Aorta (tissue), 5 donors: ENCODE results near the gene FERMT1. TPM values are rescaled to one million over a fixed set of nuclear protein-coding genes. Genes with fewer than 3 reads are reported as not detected.

Source experiments
- ATAC-seq: fragments of 200-7000 bp; cut with Tn5 transposase; one replicate; pipeline ENCODE4 v1.9.1; 2022; ENCODE audit warnings: moderate library complexity; ENCODE audit not compliant: low FRiP score
- DNase-seq, 2 donors: peaks; one replicate each; pipeline ENCODE4 v3.0.0-alpha.2; 2020
- H3K27ac ChIP-seq, 2 donors: one replicate each; pipeline ENCODE4 v1.5.1; 2013; ENCODE audit warnings: low read length in 2 of 2, mild to moderate bottlenecking in 2 of 2, moderate library complexity in 2 of 2, control low read depth in 1 of 2, inconsistent platforms in 1 of 2, low read depth in 1 of 2
- H3K27me3 ChIP-seq, 2 donors: one replicate each; pipeline ENCODE4 v1.6.1; 2013; ENCODE audit warnings: control low read depth in 1 of 2, low read length in 1 of 2, mild to moderate bottlenecking in 1 of 2, moderate library complexity in 1 of 2; ENCODE audit not compliant: insufficient read depth in 2 of 2, control insufficient read depth in 1 of 2
- H3K36me3 ChIP-seq, 2 donors: one replicate each; pipeline ENCODE4 v1.6.1; 2013; ENCODE audit warnings: control low read depth in 1 of 2, low read length in 1 of 2, mild to moderate bottlenecking in 1 of 2; ENCODE audit not compliant: insufficient read depth in 2 of 2, control insufficient read depth in 1 of 2
- H3K4me1 ChIP-seq, 2 donors: one replicate each; pipeline ENCODE4 v1.6.1; 2013; ENCODE audit warnings: low read length in 2 of 2, control low read depth in 1 of 2, mild to moderate bottlenecking in 1 of 2, moderate library complexity in 1 of 2; ENCODE audit not compliant: insufficient read depth in 2 of 2, control insufficient read depth in 1 of 2
- H3K4me3 ChIP-seq, 2 donors: one replicate each; pipeline ENCODE4 v1.5.1; 2013; ENCODE audit warnings: low read length in 2 of 2, control low read depth in 1 of 2, mild to moderate bottlenecking in 1 of 2
- H3K9me3 ChIP-seq: one replicate; pipeline ENCODE4 v1.6.1; 2013; ENCODE audit warnings: mild to moderate bottlenecking, low read length; ENCODE audit not compliant: control insufficient read depth
- WGBS, 2 donors: extraction: QIAGEN DNeasy Blood & Tissue Kit; methylation state at CpG; one replicate each; pipeline ENCODE4 v1.1.7; 2013; 5-methylcytosine and 5-hydroxymethylcytosine counted together
- intact Hi-C, 2 donors: fragments of 100-400 bp; cut with DNase I; formaldehyde crosslinking; loops; one replicate each; pipeline versions ENCODE4 v1.14.2 to v1.15.0; 2022
- polyA plus RNA-seq, 2 donors: library from polyadenylated mRNA; stranded (reverse); fragments of 200-250 nt; gene quantifications; one replicate each; pipeline ENCODE4 v1.2.3, GENCODE V29; 2013
- total RNA-seq, 2 donors: library from RNA; stranded (reverse); fragmentation: NEBNext Ultra II Directional; extraction: Animal tissue kit (Norgen Biotek cat#: 25700); gene quantifications; one replicate each; pipeline ENCODE4 v1.2.1, GENCODE V29; 2021
- donor health status: healthy with polysubstance abuse.
- donor health status: Bipolar disorder and iron deficiency.
- donor health status: DM: no; HTN: no; CAD: no.
- donor health status: DM: no; HTN: no; CAD: no.
- donor health status: DM: yes; HTN: yes; CAD: no.

Gene FERMT1
- total and polyA plus RNA-seq, 4 donors, result 0.03 to 1.5 (median 0.76) TPM

GRCh38 chr20:6086868-6087267, 36.0 kb downstream of the FERMT1 start:
- Histone ChIP-seq H3K4me3 (no peak overlapping the region), H3K9me3 (no peaks in the 10 kb centered on the region), H3K36me3 (no peaks in the 10 kb centered on the region), H3K27ac (no peak overlapping the region), H3K4me1 (no peaks in the 10 kb centered on the region), H3K27me3 (no peaks in the 10 kb centered on the region)
- 41 to 92% methylated on average over 2 of the region's 2 CpGs for whole genome bisulfite sequencing, 2 donors
- ATAC-seq (no peak), DNase-seq (no peak)
- intact Hi-C loops, result no loop called here

- Histone ChIP-seq H3K4me3 (no peak overlapping the region), H3K27ac (no peak overlapping the region), H3K9me3 (no peaks in the 10 kb centered on the region), H3K36me3 (no peaks in the 10 kb centered on the region), H3K4me1 (no peaks in the 10 kb centered on the region), H3K27me3 (no peaks in the 10 kb centered on the region)
- intact Hi-C loops, result loop anchor here in 1 of 2 donors (5.0 kb wide), 1 partner anchor 557 kb away; no protein-coding TSS in a partner anchor
- no peak for ATAC-seq
- 77 to 84% methylated on average over 9 of the region's 9 CpGs for WGBS, 2 donors
- no peak for DNase-seq
Measured at GRCh38 chr20:6083926-6084325, 38.9 kb downstream of the FERMT1 start.

GRCh38 chr20:6081236-6081635, 41.6 kb downstream of the FERMT1 start:
- DNase-seq (no peak), ATAC-seq (no peak)
- no peaks in the 10 kb centered on the region for H3K36me3 ChIP-seq
- H3K4me3 ChIP-seq, result no peak overlapping the region
- H3K27me3 ChIP-seq, result no peaks in the 10 kb centered on the region
- no peaks in the 10 kb centered on the region for H3K4me1 ChIP-seq
- 0 to 11% methylated on average over 2 of the region's 2 CpGs for WGBS, 2 donors
- no peak overlapping the region for H3K27ac ChIP-seq
- H3K9me3 ChIP-seq, result no peaks in the 10 kb centered on the region
- intact Hi-C loops, result loop anchor here in 1 of 2 donors (5.0 kb wide), 1 partner anchor 554 kb away; no protein-coding TSS in a partner anchor

- WGBS, 2 donors, result 67 to 71% methylated on average over 2 of the region's 2 CpGs
- H3K27me3 ChIP-seq, result no peaks in the 10 kb centered on the region
- H3K4me3 ChIP-seq, result no peak overlapping the region
- no peaks in the 10 kb centered on the region for H3K36me3 ChIP-seq
- H3K9me3 ChIP-seq, result no peaks in the 10 kb centered on the region
- H3K4me1 ChIP-seq, result no peaks in the 10 kb centered on the region
- intact Hi-C loops, result loop anchor here (5.0 to 10.0 kb wide), 4 partner anchors 127 to 552 kb away; partner anchors contain the start of genes MCM8 (in 1 of the 2) and TRMT6 (in 1 of the 2)
- no peak for ATAC-seq
- DNase-seq, result no peak
- H3K27ac ChIP-seq, result no peak overlapping the region
Measured at GRCh38 chr20:6079016-6079415, 43.8 kb downstream of the FERMT1 start.

GRCh38 chr20:6075428-6076219, 47.2 kb downstream of the FERMT1 start:
- no peak overlapping the region for H3K27ac ChIP-seq
- no peak for DNase-seq
- WGBS, 2 donors, result 49 to 50% methylated on average over 8 of the region's 8 CpGs

DNA sequence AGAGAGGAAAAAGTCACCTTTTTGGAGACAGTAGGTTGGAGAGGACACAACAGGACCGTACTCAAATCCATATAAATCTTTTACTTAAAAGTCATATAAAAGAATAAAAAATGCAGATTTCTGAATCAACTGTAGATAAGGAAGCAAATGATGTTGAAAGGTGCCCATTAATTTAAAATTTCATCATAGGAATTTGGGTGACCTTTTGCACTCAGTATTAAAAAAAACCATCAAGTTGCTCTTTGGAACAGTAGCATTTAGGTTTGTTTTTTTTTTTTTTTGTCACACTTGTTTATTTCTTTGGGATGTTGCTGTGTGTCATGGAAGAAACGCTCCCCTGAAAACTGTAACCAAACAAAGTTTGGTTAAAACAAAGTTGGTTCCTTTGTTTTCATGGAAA, 48.0 kb downstream of the FERMT1 start:
- ATAC-seq (no peak), DNase-seq (no peak)
- Histone ChIP-seq H3K27me3 (no peaks in the 10 kb centered on the region), H3K36me3 (no peaks in the 10 kb centered on the region), H3K4me1 (no peaks in the 10 kb centered on the region), H3K4me3 (no peak overlapping the region), H3K27ac (no peak overlapping the region), H3K9me3 (no peaks in the 10 kb centered on the region)
- intact Hi-C loops, result loop anchor here (5.0 to 10.0 kb wide), 4 partner anchors 122 to 547 kb away; partner anchors contain the start of genes MCM8 (in 1 of the 2) and TRMT6 (in 1 of the 2)
- WGBS, 2 donors, result 79 to 81% methylated on average over 2 of the region's 2 CpGs

More at GRCh38 chr20:6075428-6076219, 47.2 kb downstream of the FERMT1 start:
- no peak for ATAC-seq
- intact Hi-C loops, result loop anchor here (5.0 to 10.0 kb wide), 4 partner anchors 123 to 548 kb away; partner anchors contain the start of genes MCM8 (in 1 of the 2) and TRMT6 (in 1 of the 2)
- Histone ChIP-seq H3K4me1 (no peaks in the 10 kb centered on the region), H3K27me3 (no peaks in the 10 kb centered on the region), H3K36me3 (no peaks in the 10 kb centered on the region), H3K4me3 (no peak overlapping the region), H3K9me3 (no peaks in the 10 kb centered on the region)

GRCh38 chr20:6074145-6074561, 48.7 kb downstream of the FERMT1 start:
- no peak for ATAC-seq
- no peaks in the 10 kb centered on the region for H3K4me1 ChIP-seq
- no peaks in the 10 kb centered on the region for H3K36me3 ChIP-seq
- H3K27me3 ChIP-seq, result no peaks in the 10 kb centered on the region
- intact Hi-C loops, result loop anchor here in 1 of 2 donors (10.0 kb wide), 1 partner anchor 289 kb away; no protein-coding TSS in a partner anchor
- no peak for DNase-seq
- WGBS, 2 donors, result 71 to 74% methylated on average over 2 of the region's 2 CpGs
- H3K9me3 ChIP-seq, result no peaks in the 10 kb centered on the region
- no peak overlapping the region for H3K27ac ChIP-seq
- H3K4me3 ChIP-seq, result no peak overlapping the region

DNA sequence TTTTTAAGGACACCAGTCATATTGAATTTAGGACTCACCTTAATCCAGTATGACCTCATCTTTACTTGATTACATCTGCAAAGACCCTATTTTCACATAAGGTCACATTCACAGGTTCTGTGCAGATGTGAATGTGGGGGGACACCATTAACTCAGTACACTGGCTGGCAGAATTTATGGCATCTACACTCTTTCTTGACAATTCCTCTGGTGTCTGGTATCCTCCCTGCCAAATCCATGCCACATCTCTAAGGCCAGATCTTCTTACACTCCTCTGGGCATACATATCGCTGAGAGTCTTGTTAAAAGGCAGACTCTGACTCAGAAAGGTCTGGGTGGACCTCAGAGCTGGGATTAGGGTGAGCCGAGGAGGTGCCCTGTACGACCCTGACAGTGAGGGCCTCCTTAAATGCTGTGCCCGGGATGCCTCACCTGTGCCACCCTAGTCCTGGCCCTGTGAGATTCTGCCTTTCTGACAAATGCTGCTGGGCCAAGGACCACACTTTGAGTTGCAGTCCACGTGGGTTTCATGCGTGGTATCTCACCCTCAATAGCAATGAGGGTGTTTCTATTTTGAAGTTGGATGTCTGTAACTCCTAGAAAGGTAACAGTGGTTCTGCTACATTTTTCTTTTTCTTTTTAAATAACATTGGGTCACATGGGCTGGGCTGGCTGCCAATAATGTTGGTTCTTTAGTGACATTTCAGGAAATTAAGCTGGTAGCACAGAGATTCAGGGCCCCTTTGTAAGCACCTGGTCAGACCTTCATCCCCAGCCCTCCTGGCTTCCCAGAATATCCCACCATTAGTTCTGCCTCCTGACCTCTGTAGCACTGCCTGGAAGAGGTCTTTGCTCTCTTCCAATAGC, 51.8 kb downstream of the FERMT1 start:
- Histone ChIP-seq H3K36me3 (no peaks in the 10 kb centered on the region), H3K27ac (no peak overlapping the region), H3K9me3 (no peaks in the 10 kb centered on the region), H3K27me3 (no peaks in the 10 kb centered on the region), H3K4me1 (no peaks in the 10 kb centered on the region), H3K4me3 (no peak overlapping the region)
- intact Hi-C loops, result loop anchor here in 1 of 2 donors (10.0 kb wide), 1 partner anchor 286 kb away; no protein-coding TSS in a partner anchor
- DNase-seq (no peak), ATAC-seq (no peak)
- WGBS, 2 donors, result 83 to 85% methylated on average over 6 of the region's 6 CpGs
